ENCODE data around the gene NCOR2.

DNA sequence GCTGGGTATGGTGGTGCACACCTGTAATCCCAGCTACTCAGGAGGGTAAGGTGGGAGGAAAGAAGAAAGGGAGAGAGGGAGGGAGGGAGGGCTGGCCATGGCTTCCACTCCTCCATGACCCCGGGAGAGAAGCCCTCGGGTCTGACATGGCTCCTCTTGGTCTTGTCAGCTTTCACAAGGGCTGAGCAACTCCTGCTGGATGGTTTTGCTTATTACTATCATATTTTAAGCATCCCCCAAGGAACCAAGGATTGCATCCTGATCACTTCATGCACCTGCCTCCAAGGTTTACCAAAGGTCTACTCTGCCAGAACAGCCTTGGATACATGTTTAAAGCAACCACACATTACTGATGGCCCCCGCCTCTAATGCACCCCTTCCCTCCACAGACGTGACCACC is 28.0 kb upstream of the NCOR2 start:
- no peak for TF ChIP-seq FOXA1 (IDR thresholded peaks at IDR 0.05)
- no peak for TF ChIP-seq HDGF (IDR thresholded peaks at IDR 0.05; ENCODE audit: borderline replicate concordance)
- TF ChIP-seq FOXM1 (IDR thresholded peaks at IDR 0.05; ENCODE audit: borderline replicate concordance), result no peak
- TF ChIP-seq SP1 (IDR thresholded peaks at IDR 0.05), result no peak
- TF ChIP-seq TARDBP (IDR thresholded peaks at IDR 0.05), result no peak
- no peak for TF ChIP-seq SUZ12 (IDR thresholded peaks at IDR 0.05)
- no peak for TF ChIP-seq ARNT (IDR thresholded peaks at IDR 0.05)
- TF ChIP-seq LEF1 (IDR thresholded peaks at IDR 0.05; ENCODE audit: borderline replicate concordance), result no peak
- TF ChIP-seq ELF4 (IDR thresholded peaks at IDR 0.05), result no peak
- no peak for TF ChIP-seq FOXK2 (IDR thresholded peaks at IDR 0.05)
- TF ChIP-seq BHLHE40 (IDR thresholded peaks at IDR 0.05; ENCODE audit: borderline replicate concordance), result no peak
